Stimulated activated CD4-positive, alpha-beta T cell treated with anti-CD3 and anti-CD28 coated beads, Interleukin-2, amount 100 ng/mL, for 48 hours (primary cell): Measurements from ENCODE around the gene AUTS2.

Experiments used
- DNase-seq, 2 donors: peaks; one replicate each; pipeline ENCODE4 v3.0.0-alpha.2; 2020

Gene AUTS2

DNA sequence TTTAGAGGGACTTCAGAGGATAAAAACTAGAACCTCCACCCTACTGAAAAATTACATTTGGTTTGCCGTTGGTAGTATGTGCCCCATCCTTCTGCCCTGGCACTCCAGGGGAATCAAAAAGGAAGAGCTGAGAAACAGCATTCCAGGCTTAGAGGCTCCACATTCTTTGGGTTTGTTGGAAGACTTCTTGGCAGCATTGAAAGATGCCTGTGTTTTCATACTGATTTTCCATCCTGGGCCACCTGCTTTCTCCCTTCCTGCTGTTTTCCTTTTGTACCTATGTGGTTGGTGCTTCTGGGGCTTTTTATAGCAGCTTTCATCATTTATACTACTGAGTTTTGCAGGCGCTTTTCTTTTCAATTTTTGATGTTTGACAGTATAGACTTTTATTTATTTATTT lies 61.7 kb downstream of the AUTS2 start:
- DNase-seq, result no peak

DNA sequence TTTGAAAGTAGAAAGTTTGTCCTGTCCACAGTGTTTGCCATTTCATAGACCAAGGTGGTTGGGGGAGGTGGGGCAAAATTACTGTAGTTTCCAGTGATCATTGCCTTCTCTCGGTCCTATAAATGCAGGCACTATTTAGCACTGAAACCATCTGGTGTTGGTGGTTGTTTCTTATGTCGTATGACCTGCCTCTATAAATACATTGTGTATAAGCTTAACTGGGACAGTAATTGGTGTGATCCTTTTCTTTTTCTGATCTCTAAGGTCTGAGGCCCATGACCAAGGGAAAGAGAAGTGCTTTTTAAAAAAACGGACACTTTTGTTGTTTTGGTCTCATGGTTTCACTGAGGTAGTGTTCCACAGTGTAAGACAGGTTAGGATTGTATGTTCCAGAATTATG lies 63.1 kb downstream of the AUTS2 start:
- no peak for DNase-seq

DNA sequence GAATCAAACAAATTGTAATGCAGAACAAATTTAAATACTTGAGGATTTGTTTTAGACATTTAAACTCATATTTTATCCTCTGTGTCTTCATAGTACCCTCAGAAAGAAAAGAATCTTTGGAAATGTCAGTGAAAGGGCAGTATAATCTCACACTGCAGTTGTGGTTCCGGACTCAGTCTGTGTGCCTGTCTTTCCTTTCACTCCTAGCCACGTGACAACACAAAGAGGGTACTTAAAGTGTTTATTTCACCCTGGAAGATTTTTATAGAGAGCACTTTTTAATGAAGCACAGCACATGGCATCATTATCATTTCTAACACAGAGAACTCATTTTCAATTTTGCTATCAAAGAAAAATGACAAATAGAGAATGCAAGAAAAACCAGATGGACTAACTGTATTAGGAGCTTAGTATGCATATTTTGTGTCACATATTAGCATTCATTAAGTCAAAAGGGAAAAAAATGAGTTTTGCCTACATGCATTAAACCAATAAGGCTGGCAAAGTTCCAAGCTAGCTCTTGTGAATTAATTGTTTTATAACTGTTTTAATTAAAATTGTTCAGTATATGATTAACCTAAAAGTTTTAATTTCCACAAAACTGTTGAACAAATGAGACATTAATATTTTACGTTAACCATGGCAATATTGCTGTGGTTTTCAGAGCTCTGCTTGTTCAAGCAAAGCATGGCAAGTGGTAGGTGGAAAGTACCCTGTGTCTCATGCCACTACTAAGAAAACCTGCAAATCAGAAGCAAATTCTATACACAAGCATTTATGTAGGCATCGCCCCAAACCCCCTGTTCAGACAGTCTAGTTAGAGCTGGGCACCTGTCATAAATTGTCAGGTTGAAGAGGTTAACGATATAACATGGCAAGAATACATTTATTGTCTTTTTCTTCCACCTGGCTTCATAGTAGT lies 65.9 kb downstream of the AUTS2 start:
- no peak for DNase-seq

DNA sequence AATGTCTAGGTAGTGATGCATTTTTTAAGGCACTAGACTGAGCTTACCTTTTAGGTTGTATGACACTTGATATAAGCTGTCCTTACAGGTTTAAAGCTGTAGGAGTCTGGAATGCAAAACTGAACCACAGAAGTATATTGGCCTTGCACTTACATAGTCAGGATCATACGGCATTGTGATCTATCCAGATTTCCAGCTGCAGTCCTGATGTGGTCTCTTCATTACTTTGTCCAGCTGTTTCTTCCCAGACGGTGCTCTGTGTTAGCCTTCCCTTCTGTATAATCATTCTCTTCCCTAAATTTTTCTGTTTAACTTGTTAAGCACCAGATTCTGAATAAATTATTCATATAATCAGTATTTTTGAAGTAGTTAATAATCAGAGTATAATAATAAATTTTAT lies 67.1 kb downstream of the AUTS2 start:
- DNase-seq, result no peak

DNA sequence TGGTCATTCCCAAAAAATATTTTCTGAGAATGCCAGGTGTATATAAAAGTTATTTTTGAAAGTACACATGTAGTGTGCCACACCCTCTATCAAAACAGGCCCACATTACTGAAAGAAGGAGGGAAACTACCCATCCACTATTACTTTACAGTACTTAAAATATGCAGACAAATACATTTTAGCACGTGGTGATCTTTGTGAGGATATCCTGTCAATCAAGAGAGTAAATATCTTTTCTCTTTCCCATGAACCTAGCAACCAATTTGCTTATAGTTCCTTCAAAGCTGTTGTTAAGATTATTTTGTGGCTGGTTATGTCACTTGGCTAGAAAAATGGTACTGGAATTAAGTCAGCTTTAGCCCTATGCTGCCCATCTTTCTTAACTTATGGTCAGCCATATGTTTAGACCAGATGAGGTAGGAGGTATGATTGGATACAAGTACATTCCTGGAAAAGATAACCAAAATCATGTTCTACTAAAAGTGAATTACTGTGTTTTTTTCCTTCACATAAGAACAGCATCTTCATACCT lies 70.1 kb downstream of the AUTS2 start:
- DNase-seq, result no peak

DNA sequence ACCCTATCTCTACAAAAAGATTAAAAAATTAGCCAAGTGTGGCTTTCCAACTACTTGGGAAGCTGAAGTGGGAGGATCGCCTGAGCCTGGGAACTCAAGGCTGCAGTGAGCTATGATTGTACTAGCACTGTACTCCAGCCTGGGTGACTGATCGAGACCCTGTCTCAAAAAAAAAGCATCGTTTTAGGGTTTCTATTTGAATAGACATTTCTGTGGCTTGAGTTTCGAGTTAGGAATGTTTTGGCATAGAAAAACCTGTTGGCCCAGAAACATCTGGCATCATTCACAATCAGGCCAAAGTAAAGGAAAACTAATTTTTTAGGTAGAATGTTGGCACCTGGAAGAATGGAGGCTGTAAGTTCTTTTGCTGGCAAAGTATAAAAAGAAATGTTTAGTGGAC lies 72.4 kb downstream of the AUTS2 start:
- no peak for DNase-seq

DNA sequence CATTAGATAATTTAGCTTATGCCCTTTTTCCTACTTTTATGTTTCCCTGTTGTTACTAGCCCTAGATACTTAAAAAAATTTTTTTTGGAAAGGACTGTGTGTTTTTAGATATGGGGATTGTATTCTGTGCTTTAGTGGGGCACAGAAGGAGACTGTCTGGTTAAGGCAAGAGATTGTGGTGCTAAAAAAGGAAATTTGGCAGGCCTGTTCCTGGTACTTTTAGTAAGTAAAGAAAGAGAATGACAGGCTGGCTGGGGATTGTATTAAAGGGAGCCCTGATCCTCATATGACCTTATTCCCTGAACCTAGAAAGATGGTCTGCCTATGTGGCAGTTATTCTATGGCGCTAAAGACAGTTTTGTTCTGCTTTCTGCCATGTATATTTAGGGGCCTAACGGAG lies 74.8 kb downstream of the AUTS2 start:
- no peak for DNase-seq

DNA sequence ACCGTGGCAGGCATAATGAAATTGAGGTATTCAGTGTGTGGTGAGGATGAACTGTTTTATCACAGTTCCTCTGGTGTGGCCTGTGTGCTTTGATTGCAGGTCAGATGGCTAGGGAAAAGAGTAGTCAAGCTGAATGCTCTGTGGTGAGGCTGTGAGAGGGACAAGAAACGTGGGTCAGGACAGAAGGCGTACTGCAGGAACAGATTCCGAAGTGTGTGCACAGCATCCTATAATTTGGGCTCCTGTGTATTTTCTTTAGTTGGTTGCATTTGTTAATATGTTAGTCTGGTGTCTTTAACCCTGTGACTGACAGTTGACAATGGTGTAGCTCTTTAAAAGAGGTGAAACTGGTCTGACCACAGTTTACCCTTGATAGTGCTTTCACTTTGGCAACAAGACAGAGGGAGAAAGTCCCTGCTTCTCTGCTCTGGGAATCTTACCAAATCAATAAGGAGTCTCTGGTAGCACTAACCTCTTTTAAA lies 76.5 kb downstream of the AUTS2 start:
- no peak for DNase-seq

DNA sequence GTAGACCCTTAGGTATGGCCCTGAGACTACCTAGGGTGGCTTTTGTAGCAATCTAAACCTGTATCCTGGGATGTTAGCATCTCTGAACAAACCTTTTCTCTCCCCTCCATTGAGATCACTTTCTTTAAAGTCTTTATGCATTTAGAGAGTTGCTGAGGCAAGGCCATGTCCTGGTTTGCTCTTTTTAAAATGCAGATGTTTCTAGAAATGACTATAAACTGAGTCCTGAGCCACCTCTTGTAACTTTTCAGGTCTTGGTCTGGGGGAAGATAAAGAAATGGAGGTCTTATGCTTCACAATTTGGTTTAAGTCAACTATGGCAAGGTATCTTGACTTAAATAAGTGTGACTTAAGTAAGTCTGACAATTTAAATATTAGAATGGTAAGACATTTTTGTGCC lies 78.0 kb downstream of the AUTS2 start:
- no peak for DNase-seq

DNA sequence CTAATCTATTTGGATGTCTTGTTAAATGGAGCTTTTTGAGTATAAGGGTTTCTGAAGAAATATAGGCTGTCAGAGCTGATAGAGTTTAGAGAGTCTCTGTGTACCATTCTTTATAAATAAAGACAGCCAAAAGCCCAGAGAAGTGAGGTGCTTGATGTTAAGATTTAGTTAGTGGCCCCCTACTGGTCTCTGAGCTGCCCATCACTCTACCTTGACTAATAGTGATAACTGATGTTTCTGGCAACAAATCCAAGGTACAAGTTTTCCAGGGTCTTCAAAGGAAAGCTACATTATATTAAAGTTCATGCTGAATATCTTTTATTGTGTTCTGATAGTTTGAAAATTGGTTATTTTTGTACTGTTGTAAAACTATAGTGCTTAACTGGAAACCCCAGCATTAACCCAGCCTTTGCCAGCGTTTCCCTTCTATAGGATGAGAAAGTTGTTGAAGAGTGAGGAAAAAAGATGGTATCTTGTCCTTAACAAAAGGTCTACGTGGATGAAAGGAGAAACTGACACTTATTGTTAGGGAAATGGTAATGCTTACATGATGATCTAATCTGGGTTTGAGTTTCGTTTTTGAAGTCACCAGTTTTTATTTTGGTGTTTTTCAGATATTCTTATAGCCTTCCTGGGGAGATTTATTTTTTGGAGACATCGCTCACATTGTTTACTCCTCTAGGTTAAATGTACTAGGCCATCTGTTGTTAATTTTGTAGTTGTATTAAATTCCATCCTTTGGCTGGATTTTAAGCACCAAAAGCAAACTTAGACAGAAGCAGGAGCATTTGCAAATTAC lies 79.0 kb downstream of the AUTS2 start:
- no peak for DNase-seq

DNA sequence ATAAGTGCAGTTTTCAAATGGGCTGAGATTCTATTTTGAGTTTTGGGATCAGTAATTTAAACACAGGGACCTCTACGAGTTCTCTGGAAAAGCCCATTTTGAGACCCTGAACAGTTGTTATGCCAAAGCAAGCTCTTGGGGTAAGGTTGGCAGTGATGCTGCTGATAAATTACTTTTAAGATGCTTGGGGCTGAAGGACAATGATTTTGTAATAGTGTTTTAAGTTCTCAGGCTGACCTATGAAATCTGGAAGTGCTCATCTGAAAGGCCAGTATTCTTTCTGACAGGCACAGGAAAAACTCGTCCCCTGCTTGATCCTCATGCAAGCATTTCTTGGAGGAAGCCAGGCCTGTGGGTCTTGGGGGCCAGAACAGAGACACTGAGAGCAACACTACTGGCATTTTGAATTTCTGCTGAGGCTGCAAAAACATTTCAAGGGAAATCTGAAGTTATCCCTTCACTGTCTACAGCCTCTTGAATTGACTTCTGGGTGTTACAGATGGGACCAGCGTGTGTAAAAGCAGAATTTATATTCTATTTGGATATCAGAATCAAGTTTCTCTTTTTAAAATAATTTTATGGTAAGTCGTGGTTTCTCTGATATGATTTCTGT lies 79.7 kb downstream of the AUTS2 start:
- DNase-seq, result no peak

DNA sequence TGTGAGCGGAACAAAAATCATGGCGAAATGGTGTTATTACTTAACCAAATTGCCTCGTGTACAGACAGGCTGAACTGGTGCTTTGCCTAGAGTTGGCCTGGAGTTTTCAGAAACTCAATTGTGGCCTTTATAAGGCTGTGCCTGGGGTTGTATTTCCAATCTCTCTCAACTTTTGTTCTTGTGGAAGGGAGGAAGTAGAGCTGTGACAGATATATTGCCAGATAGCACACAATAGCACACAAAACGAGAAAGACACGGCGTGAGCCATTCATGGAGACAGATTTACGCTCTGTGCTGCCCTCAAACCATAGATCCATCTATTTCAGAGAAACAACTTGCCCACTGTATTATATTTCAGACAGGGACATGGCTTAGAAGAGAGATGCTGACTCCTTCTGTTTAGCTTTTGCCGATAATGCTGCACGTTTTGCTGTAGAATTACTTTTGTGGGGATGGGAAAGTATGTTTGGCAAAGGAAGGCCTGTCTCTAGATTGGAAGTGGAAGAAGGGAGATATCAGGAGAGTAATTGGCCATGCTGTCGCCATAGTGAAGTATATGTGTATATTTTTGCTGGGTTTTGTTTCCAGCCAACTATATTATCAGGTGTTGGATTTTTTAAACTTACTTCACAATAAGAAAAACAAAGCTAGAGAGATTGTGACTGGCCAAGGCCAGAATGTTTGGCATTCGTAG lies 80.4 kb downstream of the AUTS2 start:
- no peak for DNase-seq

DNA sequence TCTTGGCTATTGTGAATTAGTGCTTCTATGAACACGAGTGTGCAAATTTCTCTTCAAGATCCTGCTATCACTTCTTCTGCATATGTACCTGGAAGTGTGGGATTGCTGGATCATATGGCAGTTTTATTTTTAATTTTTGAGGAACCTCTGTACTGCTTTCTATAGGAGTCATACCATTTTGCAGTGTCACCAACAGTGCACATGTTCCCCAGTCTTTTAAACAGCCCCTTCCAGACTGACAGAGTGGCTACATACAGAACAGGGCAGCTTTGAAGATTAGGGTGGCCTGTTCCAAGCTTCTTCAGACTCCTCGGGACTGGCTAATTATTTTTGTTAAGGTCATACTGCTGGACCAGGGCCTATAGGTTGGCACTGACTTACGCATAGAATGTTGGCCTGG lies 82.9 kb downstream of the AUTS2 start:
- no peak for DNase-seq

DNA sequence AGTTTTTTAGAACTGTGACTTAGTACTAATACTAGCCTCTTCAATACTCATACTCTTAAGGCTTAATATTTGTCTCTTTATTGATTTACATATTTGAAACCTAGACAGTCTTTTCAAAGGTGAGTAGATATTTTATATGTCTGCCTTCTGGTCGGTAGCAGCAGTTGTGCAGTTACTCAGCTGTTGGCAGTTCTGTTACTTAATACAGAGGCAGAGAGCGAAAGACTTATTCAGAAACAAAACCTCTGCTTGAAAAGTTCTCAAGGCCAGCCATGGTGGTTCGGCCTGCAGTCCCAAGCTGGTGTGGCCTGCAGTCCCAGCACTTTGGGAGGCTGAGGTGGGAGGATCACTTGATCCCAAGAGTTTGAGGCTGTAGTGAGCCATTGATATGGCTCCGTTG lies 84.2 kb downstream of the AUTS2 start:
- DNase-seq, result no peak

DNA sequence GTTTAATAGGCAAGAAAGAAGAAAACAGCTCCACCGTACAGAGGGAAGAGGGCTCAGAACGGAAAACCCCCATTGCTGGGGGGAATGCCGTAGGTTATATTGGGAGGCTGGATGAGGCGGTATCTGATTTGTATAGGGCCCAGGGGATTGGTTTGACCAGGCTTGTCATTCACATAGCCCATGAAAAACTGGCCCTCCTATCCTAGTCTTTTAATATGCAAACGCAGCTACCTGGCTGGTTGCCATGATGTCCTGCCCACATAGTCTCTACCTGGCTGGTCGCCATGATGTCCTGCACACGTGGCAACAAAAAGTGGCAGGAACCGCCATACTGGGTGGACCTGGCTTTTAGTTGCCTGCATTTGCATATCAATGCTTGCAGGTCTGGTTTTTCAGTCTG lies 84.7 kb downstream of the AUTS2 start:
- DNase-seq, result no peak

DNA sequence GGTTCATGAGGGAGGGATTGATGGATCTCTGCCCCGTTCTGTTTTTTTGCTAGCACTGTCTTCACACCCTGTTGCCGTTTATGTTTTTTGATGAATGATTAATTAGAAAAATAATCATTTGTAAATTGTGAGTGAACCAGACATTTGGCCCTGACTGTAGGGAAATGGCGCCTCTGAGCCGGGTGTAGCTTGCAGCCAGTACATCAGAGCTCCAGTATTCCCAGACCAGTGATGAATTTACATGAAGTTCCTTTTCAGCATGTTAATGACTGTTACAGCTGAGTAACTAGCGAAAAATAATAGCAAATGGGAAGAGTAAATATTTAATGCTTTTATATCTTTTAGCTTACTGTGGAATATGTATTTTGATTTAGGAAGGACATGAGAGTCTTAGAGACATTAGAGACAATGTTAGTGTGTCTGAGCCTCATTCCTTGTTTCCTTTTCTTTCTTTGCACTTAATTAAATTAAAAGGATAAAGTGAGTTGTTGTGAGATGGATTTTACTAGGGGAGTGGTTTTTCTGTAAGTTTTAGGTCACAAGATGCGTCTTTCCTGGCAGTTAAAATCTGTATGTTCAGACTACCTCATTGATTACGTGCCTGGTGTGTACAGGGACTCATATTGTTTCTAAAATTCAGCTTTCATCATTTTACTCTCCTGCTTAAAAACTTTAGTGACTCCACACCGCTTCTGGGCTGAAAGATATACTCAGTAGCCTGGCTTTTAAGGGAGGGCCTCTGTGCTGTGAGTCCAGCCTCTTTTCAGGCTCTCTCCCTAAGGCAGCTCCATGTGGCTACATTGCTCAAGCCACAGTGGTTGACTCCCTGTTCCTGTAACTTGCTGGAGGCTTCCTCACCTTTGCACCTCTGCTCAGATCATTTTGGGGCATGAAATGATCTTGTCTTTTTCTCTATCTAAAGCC lies 86.4 kb downstream of the AUTS2 start:
- DNase-seq, result no peak

DNA sequence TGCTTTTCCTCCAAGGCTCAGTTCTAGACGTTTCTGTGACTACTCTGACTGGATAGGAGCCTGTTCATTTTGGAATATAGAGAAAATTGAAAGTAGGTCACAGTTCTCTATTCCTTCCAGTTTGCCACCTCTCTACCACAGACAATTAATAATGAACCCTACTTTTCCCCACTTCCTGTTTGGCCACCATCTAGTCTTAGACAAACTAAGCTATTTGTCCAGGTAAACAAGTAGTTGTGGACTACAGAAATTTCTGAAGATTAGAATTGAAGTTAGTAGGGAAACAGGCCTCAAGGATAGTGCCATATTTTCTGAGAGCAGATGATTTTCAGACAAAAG lies 87.0 kb downstream of the AUTS2 start:
- DNase-seq, result no peak

DNA sequence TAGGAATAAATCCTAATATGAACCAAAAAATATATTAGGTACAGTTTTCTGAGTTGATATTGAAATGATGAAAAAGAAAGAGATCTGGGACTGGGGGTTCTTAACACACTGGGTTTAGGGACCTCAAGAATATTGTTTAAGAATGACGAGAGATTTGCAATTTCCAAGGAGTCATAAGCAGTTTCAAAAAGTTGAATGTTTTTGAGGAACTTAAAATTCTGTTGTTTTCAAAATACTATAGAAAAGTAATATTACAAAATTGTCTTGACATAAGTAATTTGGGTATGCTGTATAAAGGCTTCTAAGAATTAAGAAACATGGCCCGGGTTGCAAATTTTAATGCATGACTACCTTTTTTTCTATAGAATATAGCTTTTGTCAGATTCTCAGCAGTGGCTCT lies 88.1 kb downstream of the AUTS2 start:
- DNase-seq, result no peak

DNA sequence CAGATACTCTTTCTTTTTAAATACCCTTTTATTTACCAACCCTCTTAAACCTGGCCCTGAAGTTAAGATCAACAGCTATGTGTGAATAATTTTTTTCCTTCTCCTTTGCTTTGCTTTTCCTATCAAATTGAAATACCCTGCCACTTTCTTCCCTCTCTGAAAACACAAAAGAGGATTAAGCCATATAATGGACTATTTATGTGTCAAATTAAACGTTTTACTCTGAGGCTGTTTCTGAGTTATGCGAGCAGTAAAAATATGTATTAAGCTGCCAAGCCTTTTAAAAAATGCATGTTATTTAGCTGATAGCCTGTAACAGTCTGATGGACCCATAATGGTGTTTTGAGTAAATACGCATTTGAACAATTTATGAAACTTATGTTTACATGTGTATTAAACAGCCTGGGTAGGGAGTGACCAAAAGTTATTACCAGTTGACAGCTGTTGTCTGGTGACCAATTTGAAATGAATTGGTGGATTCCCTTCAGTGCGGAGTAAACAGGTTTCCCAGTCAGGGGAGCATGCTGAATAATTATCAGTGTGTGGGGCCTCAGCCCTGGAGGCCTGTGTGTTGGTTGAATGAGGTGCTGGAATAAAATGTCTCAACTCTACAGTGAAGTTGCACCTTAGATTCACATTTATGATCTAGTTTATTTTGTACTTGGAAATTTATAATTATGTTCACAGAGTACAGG lies 89.6 kb downstream of the AUTS2 start:
- no peak for DNase-seq

DNA sequence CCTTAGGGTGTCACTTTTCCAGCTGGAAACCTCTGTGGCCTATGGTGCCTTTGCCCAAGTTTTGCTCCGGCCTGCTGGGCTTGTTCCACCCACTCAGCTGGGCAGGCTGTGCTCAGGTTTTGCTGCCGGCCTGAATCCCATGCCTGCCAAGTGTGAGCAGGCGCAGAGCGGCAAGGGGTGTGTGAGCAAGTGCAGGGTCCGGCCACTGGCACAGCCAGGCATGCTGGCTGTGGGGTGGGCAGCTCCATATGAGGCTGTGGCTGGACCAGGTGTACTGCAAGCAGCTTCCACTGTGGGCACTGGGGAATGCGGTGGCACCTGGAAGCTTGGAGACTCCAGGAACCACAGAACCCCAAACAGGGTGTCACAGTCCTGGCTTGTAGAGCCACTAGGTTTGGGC lies 92.1 kb downstream of the AUTS2 start:
- DNase-seq, result no peak

DNA sequence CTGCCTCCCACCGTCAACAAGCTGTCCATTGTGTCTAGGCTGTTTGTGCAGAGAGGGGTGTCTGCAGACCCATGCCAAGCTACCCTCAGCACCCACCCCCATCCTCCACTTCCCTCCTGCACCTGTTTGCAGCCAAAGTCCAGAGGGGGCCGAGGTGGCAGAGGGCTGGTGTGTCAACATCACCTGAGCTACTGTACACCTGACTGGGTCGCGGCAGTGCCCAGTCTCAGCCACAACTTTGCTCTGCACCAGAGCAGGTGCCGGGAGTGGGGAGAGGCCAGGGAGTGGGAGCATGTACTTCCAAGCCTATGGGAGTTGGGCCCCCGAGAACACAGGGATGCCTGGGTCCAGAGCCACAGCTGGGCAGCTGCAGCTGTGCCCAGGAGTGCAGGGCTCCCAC lies 93.1 kb downstream of the AUTS2 start:
- DNase-seq, result no peak
